K562 (cell line): ENCODE data around the gene LHFPL5. TPM values are rescaled to one million over a fixed set of nuclear protein-coding genes. Genes with fewer than 3 reads are reported as not detected.
A peak's percentile ranks its signal among the peaks of the same experiment; 100 is the strongest.

ENCODE experiments used
- PHF8 ChIP-seq: fragments of 200-600 bp; sonication (generic); IDR thresholded peaks from 2 replicates; pipeline ENCODE4 v1.6.1; 2012; ENCODE audit warnings: mixed run types, mild to moderate bottlenecking, inconsistent platforms, low read length, moderate library complexity, borderline replicate concordance
- ZNF143 ChIP-seq: sonication (generic); formaldehyde crosslinking; IDR thresholded peaks from 2 replicates; pipeline ENCODE4 v1.9.0; 2022; ENCODE audit warnings: mild to moderate bottlenecking, missing genetic modification reagents
- ZNF217 ChIP-seq: sonication (generic); formaldehyde crosslinking; IDR thresholded peaks from 2 replicates; pipeline ENCODE4 v1.8.0; 2022; ENCODE audit warnings: mild to moderate bottlenecking, missing genetic modification reagents
- polyA plus RNA-seq, 8 experiments: library from polyadenylated mRNA; depleted of rRNA in 4 of 8; stranded (reverse) in 5 of 8; unstranded in 3 of 8; fragments of >200 nt; fragmentation: Nextera tagmentation in 2 of 8; fragmentation: Illumina TruSeq in 1 of 8; extraction: Ambion mirVana in 2 of 8; extraction: Trizol in 1 of 8; gene quantifications; 2 replicates each; pipeline versions ENCODE4 v1.2.1 to v1.2.3, GENCODE V29; 2011 to 2014; ENCODE audit warnings: inconsistent platforms in 1 of 8, missing spikeins in 1 of 8
- total RNA-seq, 7 experiments: library from RNA; depleted of rRNA in 6 of 7; stranded (reverse); fragments of >200 nt in 6 of 7; fragmentation: Illumina TruSeq in 2 of 7; extraction: Trizol in 2 of 7; gene quantifications; 2 replicates each; pipeline versions ENCODE4 v1.2.1 to v1.2.3, GENCODE V29; 2011 to 2021; ENCODE audit warnings: low replicate concordance in 1 of 7
- TF ChIP-seq, protein P1 (sequence below): fragments of 250-450 bp; sonication (Bioruptor Pico); IDR thresholded peaks from 2 replicates; pipeline ENCODE4 v1.4.0; 2020; ENCODE audit warnings: mild to moderate bottlenecking, moderate library complexity
- TF ChIP-seq, protein P2 (sequence below): fragments of 450-650 bp; IDR thresholded peaks from 2 replicates; pipeline ENCODE4 v1.7.0; 2016; ENCODE audit warnings: borderline replicate concordance
- TF ChIP-seq, protein P3 (sequence below), 3 experiments: fragments of 200-800 bp in 1 of 3; sonication (Bioruptor generic) in 1 of 3; sonication (generic) in 1 of 3; formaldehyde crosslinking in 1 of 3; IDR thresholded peaks; 2 replicates each; pipeline versions ENCODE4 v1.6.1 to v1.8.0; 2016 to 2022; ENCODE audit warnings: mild to moderate bottlenecking in 2 of 3, missing compliant biosample characterization in 2 of 3, missing genetic modification characterization in 2 of 3, missing genetic modification reagents in 1 of 3
- TF ChIP-seq, protein P4 (sequence below): sonication (generic); formaldehyde crosslinking; IDR thresholded peaks from 2 replicates; pipeline ENCODE4 v1.9.0; 2022; ENCODE audit warnings: mild to moderate bottlenecking, missing genetic modification reagents

The LHFPL5 gene
- total and polyA plus RNA-seq, 9 of the 15 experiments (the other 6 are each of a cell fraction or from before 2014, with no cell fraction given): not detected

DNA sequence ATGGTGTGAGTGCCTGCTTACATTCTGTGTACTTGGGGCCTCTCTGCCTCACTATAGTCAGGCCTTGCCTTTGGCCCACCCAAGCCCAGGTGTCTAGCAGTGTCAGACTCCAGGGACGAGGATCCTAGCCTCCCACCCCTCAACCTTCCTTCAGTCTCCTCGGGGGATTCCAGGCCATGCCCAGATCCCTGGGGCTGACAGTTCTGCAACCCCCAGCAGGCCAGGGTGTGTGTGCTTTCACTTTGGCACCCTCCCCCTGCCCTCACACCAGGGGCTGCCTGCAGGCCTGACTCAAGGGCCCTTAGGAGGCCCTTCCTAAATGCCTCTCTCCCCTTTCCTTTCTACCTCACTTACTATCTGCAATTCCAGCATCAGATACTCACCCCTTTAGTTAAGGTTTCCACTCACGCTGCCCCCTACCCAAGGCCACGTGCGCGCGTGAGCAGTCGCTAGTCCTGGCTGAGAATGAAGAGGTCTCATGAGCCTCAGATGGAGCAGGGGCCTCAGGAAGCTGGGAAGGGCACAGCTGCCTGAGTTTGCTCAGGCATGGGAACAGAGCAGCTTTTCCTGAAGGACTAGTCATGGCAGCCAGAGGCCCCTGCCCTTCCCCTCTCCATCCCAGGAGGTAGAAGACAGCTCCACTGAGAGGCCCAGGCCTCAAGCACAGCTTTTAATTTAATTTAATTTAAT is 7.2 kb upstream of the LHFPL5 start (continued):
- TF ChIP-seq, protein P1, sequence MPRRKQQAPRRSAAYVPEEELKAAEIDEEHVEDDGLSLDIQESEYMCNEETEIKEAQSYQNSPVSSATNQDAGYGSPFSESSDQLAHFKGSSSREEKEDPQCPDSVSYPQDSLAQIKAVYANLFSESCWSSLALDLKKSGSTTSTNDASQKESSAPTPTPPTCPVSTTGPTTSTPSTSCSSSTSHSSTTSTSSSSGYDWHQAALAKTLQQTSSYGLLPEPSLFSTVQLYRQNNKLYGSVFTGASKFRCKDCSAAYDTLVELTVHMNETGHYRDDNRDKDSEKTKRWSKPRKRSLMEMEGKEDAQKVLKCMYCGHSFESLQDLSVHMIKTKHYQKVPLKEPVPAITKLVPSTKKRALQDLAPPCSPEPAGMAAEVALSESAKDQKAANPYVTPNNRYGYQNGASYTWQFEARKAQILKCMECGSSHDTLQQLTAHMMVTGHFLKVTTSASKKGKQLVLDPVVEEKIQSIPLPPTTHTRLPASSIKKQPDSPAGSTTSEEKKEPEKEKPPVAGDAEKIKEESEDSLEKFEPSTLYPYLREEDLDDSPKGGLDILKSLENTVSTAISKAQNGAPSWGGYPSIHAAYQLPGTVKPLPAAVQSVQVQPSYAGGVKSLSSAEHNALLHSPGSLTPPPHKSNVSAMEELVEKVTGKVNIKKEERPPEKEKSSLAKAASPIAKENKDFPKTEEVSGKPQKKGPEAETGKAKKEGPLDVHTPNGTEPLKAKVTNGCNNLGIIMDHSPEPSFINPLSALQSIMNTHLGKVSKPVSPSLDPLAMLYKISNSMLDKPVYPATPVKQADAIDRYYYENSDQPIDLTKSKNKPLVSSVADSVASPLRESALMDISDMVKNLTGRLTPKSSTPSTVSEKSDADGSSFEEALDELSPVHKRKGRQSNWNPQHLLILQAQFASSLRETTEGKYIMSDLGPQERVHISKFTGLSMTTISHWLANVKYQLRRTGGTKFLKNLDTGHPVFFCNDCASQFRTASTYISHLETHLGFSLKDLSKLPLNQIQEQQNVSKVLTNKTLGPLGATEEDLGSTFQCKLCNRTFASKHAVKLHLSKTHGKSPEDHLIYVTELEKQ: no peak
- TF ChIP-seq, protein P2, sequence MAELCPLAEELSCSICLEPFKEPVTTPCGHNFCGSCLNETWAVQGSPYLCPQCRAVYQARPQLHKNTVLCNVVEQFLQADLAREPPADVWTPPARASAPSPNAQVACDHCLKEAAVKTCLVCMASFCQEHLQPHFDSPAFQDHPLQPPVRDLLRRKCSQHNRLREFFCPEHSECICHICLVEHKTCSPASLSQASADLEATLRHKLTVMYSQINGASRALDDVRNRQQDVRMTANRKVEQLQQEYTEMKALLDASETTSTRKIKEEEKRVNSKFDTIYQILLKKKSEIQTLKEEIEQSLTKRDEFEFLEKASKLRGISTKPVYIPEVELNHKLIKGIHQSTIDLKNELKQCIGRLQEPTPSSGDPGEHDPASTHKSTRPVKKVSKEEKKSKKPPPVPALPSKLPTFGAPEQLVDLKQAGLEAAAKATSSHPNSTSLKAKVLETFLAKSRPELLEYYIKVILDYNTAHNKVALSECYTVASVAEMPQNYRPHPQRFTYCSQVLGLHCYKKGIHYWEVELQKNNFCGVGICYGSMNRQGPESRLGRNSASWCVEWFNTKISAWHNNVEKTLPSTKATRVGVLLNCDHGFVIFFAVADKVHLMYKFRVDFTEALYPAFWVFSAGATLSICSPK: no peak
- no peak for TF ChIP-seq ZNF217
- TF ChIP-seq, protein P3, sequence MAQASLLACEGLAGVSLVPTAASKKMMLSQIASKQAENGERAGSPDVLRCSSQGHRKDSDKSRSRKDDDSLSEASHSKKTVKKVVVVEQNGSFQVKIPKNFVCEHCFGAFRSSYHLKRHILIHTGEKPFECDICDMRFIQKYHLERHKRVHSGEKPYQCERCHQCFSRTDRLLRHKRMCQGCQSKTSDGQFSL (CRISPR knock-in tag; IDR thresholded peaks at IDR 0.05): no peak
- TF ChIP-seq, protein P3 (tag; IDR thresholded peaks at IDR 0.05): no peak
- TF ChIP-seq, protein P4, sequence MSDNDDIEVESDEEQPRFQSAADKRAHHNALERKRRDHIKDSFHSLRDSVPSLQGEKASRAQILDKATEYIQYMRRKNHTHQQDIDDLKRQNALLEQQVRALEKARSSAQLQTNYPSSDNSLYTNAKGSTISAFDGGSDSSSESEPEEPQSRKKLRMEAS: peak; percentile 21; the same call in 1 of the 2 replicates
- no peak for TF ChIP-seq PHF8
- TF ChIP-seq ZNF143 (CRISPR knock-in tag): 0 out of 2 replicates have a peak, but pooled peaks have one; percentile 18
